Measurements from ENCODE around the gene AMOTL1.

Gene AMOTL1

DNA sequence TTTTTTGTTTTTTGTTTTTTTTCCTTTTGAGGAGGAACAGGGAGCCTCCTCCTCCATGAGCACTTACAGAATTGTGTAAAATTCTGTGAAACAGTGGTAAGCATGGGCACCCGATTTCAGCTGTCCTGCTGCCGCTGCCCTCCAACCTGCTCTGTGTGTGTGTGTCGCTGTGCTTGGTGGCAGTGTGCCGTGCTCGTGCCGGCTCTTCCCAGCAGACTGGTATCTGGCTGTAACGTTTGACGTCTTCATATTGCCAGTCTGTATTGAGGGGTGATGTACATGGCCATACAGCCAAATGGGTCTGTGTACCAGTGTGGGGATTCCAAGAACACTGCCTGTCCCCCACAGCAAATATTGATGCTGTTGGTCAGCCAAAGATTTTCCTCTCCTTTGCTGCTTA is 108.1 kb downstream of the AMOTL1 start:
- DNase-seq = no peak
- H3K23ac ChIP-seq (ENCODE audit: low read length in 2 of 2) = no peak overlapping the region

DNA sequence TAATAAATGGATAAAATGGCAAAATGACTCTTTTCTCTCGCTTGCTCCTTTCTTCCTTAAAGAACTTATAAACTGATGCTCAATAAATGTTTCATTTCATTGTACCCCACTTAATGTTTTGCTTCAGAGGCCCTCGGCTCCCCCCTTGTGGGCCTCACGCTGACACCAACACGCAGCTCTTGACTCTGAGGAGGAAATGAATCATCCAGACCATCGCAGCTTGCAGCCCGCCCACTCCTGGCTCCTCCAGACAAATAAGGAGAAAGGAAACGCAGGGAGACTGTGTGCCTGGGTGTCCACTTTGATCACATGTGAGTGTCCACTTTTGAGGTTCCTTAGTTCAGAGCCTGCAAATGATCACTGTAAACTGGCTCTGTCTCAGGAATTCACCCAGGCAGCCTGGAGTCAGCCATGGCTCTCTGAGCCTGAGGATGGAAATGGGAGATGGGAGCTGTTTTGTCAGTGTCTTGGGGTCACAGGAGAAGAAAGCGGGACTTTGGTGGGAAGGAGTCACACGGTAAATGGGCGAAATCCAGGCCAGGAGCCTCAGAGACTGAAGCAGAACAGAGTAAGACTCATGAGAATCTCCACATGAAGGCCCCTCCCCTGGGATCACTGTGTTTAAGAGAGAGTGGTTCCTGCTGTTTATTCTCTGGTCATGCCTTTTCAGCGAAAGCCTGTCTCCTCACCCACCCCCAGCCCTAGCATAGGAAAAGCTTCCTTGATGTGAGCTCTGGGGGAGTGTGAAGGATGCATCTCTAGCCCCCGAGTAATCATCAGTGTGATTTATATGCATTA is 108.7 kb downstream of the AMOTL1 start:
- H2AFZ ChIP-seq (ENCODE audit: low read depth, low read length) = no peak overlapping the region
- H3K4ac ChIP-seq (ENCODE audit: low read depth in 1 of 2, low read length in 2 of 2) = peak overlapping the region; percentile 27 to 77
- H2BK120ac ChIP-seq (ENCODE audit: low read depth, low read length) = peak overlapping the region; percentile 83
- H3K4me3 ChIP-seq (ENCODE audit: insufficient read depth in 1 of 2, low read depth in 1 of 2, low read length in 2 of 2) = no peak overlapping the region
- peak overlapping the region; percentile 95 for H3K27ac ChIP-seq (ENCODE audit: low read length, poor library complexity, severe bottlenecking)
- peak overlapping the region; percentile 55 to 81 for H2BK12ac ChIP-seq (ENCODE audit: low read length in 2 of 2)
- peak overlapping the region; percentile 76 for H2AK5ac ChIP-seq (ENCODE audit: low read length, severe bottlenecking)
- no peak overlapping the region for H3K4me2 ChIP-seq (ENCODE audit: low read length, poor library complexity, severe bottlenecking)
- WGBS = 8% methylated on average over 7 of the region's 12 CpGs
- no peaks in the 10 kb centered on the region for H3K9me3 ChIP-seq (ENCODE audit: control insufficient read depth, low read length)
- H2BK15ac ChIP-seq (ENCODE audit: low read depth, poor library complexity, severe bottlenecking) = no peak overlapping the region
- DNase-seq = peak; percentile 99
- peak overlapping the region; percentile 85 for H2BK5ac ChIP-seq (ENCODE audit: low read depth, low read length, poor library complexity, severe bottlenecking)
- H4K91ac ChIP-seq (ENCODE audit: low read length) = peak overlapping the region; percentile 40
- H3K14ac ChIP-seq (ENCODE audit: low read length in 2 of 2) = no peak overlapping the region
- peak overlapping the region; percentile 30 for H4K8ac ChIP-seq (ENCODE audit: low read length)
- H3K23ac ChIP-seq (ENCODE audit: low read length in 2 of 2) = no peak overlapping the region
- H3K79me1 ChIP-seq (replicated peaks; ENCODE audit: low read length, poor library complexity, severe bottlenecking) = peaks cover 40% of the 10 kb centered on the region
- no peaks in the 10 kb centered on the region for H3K27me3 ChIP-seq (ENCODE audit: control insufficient read depth in 1 of 2, insufficient read depth in 1 of 2, low read length in 2 of 2)
- peaks cover 50 to 93% of the 10 kb centered on the region in 2 experiments for H3K36me3 ChIP-seq (ENCODE audit: control insufficient read depth in 1 of 2, insufficient read depth in 2 of 2, low read depth in 1 of 2, low read length in 2 of 2)
- peak overlapping the region; percentile 80 for H3K9ac ChIP-seq (ENCODE audit: low read length)
- H3K4me1 ChIP-seq (ENCODE audit: control insufficient read depth, insufficient read depth, low read depth, low read length) = peaks cover 13% of the 10 kb centered on the region
- peak overlapping the region; percentile 88 to 92 for H3K18ac ChIP-seq (ENCODE audit: low read depth in 1 of 2, low read length in 2 of 2)

More for the DNA sequence above, 108.1 kb downstream of the AMOTL1 start:
- H3K9ac ChIP-seq (ENCODE audit: low read length) = peak overlapping the region; percentile 80
- peak overlapping the region in 1 of 2 experiments; percentile 31 for H3K14ac ChIP-seq (ENCODE audit: low read length in 2 of 2)
- H2BK5ac ChIP-seq (ENCODE audit: low read depth, low read length, poor library complexity, severe bottlenecking) = peak overlapping the region; percentile 21
- no peaks in the 10 kb centered on the region for H3K9me3 ChIP-seq (ENCODE audit: control insufficient read depth, low read length)
- H3K4ac ChIP-seq (ENCODE audit: low read depth in 1 of 2, low read length in 2 of 2) = peak overlapping the region; percentile 95 to 97
- no peak overlapping the region for H3K4me2 ChIP-seq (ENCODE audit: low read length, poor library complexity, severe bottlenecking)
- peaks cover 38% of the 10 kb centered on the region for H3K79me1 ChIP-seq (replicated peaks; ENCODE audit: low read length, poor library complexity, severe bottlenecking)
- H4K91ac ChIP-seq (ENCODE audit: low read length) = peak overlapping the region; percentile 99
- peak overlapping the region; percentile 89 to 98 for H3K18ac ChIP-seq (ENCODE audit: low read depth in 1 of 2, low read length in 2 of 2)
- peak overlapping the region; percentile 90 to 99 for H2BK12ac ChIP-seq (ENCODE audit: low read length in 2 of 2)
- H3K27ac ChIP-seq (ENCODE audit: low read length, poor library complexity, severe bottlenecking) = peak overlapping the region; percentile 84
- peak overlapping the region; percentile 13 for H2AK5ac ChIP-seq (ENCODE audit: low read length, severe bottlenecking)
- peak overlapping the region; percentile 96 for H2BK15ac ChIP-seq (ENCODE audit: low read depth, poor library complexity, severe bottlenecking)
- peaks cover 51 to 93% of the 10 kb centered on the region in 2 experiments for H3K36me3 ChIP-seq (ENCODE audit: control insufficient read depth in 1 of 2, insufficient read depth in 2 of 2, low read depth in 1 of 2, low read length in 2 of 2)
- peak overlapping the region; percentile 93 for H4K8ac ChIP-seq (ENCODE audit: low read length)
- no peak overlapping the region for H2AFZ ChIP-seq (ENCODE audit: low read depth, low read length)
- peaks cover 13% of the 10 kb centered on the region for H3K4me1 ChIP-seq (ENCODE audit: control insufficient read depth, insufficient read depth, low read depth, low read length)
- H3K4me3 ChIP-seq (ENCODE audit: insufficient read depth in 1 of 2, low read depth in 1 of 2, low read length in 2 of 2) = peak overlapping the region in 1 of 2 experiments; percentile 44
- 73% methylated on average over 8 of the region's 8 CpGs for WGBS
- no peaks in the 10 kb centered on the region for H3K27me3 ChIP-seq (ENCODE audit: control insufficient read depth in 1 of 2, insufficient read depth in 1 of 2, low read length in 2 of 2)
- H2BK120ac ChIP-seq (ENCODE audit: low read depth, low read length) = peak overlapping the region; percentile 83

DNA sequence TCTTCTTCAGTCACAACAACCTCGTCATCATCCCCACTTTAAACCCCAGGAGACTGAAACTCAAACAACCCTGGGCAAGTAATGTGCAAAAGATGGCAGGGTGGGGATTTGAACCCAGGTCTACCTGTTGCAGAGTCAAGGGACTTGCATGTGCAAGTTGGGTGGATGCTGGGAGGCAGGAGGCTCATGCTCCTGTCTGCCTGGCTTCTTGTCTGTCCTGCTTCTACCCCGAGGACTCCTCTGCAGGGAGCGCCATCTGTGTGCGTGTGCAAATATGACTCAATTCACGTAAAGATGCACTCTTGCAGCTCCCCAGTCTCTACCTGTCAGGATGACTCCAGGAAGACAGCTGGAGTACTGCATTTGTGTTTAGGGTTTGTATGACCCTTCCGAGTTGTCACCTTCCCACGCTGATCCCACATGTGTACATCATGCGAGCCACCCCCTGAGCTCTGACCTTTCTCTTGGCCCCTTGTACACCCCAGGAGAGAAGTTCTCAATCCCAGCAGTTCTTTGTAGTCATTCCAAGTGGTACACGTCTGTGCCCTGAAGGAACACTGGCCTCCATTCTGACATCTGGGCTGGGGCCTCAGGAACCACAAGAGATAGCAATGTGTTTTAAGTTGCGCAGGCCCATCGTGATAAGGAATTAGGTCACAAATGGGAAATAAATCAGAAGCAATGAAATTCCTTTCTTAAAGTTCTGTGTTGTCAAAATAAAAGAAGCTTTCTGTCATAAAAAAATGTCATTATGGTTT is 109.5 kb downstream of the AMOTL1 start:
- H3K4me1 ChIP-seq (ENCODE audit: control insufficient read depth, insufficient read depth, low read depth, low read length) = peaks cover 13% of the 10 kb centered on the region
- H2BK15ac ChIP-seq (ENCODE audit: low read depth, poor library complexity, severe bottlenecking) = peak overlapping the region; percentile 78
- peak overlapping the region; percentile 87 for H4K91ac ChIP-seq (ENCODE audit: low read length)
- H3K18ac ChIP-seq (ENCODE audit: low read depth in 1 of 2, low read length in 2 of 2) = peak overlapping the region; percentile 88 to 92
- H3K27ac ChIP-seq (ENCODE audit: low read length, poor library complexity, severe bottlenecking) = peak overlapping the region; percentile 95
- WGBS = 73% methylated on average over 10 of the region's 11 CpGs
- DNase-seq = peak; percentile 39
- peaks cover 35% of the 10 kb centered on the region for H3K79me1 ChIP-seq (replicated peaks; ENCODE audit: low read length, poor library complexity, severe bottlenecking)
- peak overlapping the region; percentile 29 to 75 for H3K4ac ChIP-seq (ENCODE audit: low read depth in 1 of 2, low read length in 2 of 2)
- no peak overlapping the region for H2AFZ ChIP-seq (ENCODE audit: low read depth, low read length)
- no peak overlapping the region for H2BK5ac ChIP-seq (ENCODE audit: low read depth, low read length, poor library complexity, severe bottlenecking)
- peak overlapping the region in 1 of 2 experiments; percentile 45 for H3K14ac ChIP-seq (ENCODE audit: low read length in 2 of 2)
- no peak overlapping the region for H3K4me2 ChIP-seq (ENCODE audit: low read length, poor library complexity, severe bottlenecking)
- H3K4me3 ChIP-seq (ENCODE audit: insufficient read depth in 1 of 2, low read depth in 1 of 2, low read length in 2 of 2) = no peak overlapping the region
- H3K36me3 ChIP-seq (ENCODE audit: control insufficient read depth in 1 of 2, insufficient read depth in 2 of 2, low read depth in 1 of 2, low read length in 2 of 2) = peaks cover 45 to 93% of the 10 kb centered on the region in 2 experiments
- no peaks in the 10 kb centered on the region for H3K27me3 ChIP-seq (ENCODE audit: control insufficient read depth in 1 of 2, insufficient read depth in 1 of 2, low read length in 2 of 2)
- H4K8ac ChIP-seq (ENCODE audit: low read length) = peak overlapping the region; percentile 30
- H2BK120ac ChIP-seq (ENCODE audit: low read depth, low read length) = peak overlapping the region; percentile 2
- peak overlapping the region; percentile 70 for H2AK5ac ChIP-seq (ENCODE audit: low read length, severe bottlenecking)
- no peaks in the 10 kb centered on the region for H3K9me3 ChIP-seq (ENCODE audit: control insufficient read depth, low read length)
- peak overlapping the region in 1 of 2 experiments; percentile 40 for H3K23ac ChIP-seq (ENCODE audit: low read length in 2 of 2)
- peak overlapping the region; percentile 81 to 95 for H2BK12ac ChIP-seq (ENCODE audit: low read length in 2 of 2)
- peak overlapping the region; percentile 80 for H3K9ac ChIP-seq (ENCODE audit: low read length)

DNA sequence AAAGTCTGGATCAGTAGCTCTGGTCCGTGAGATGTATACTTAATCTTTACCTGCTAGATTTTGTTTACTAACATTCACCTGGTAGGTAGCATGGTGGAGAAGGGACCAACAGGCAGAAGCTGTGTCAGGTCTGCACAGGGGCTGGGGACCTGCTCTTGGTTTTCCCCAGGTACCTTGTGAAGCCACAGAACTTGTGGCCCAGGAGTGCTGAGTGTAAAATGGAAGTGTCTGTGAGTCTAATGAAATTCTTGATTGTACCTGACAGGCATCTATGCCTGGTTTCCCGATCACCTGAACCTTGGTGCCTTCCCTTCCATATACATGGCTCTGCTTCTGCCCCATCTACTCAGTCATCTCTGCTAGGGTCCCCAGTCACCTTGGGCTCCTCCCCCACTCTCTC is 110.8 kb downstream of the AMOTL1 start:
- no peak for DNase-seq
- no peak overlapping the region for H3K27ac ChIP-seq (ENCODE audit: low read length, poor library complexity, severe bottlenecking)

More for the DNA sequence above, 110.8 kb downstream of the AMOTL1 start:
- Histone ChIP-seq H3K4me3 (ENCODE audit: insufficient read depth in 1 of 2, low read depth in 1 of 2, low read length in 2 of 2) (no peak overlapping the region), H3K4ac (ENCODE audit: low read depth in 1 of 2, low read length in 2 of 2) (no peak overlapping the region), H3K23ac (ENCODE audit: low read length in 2 of 2) (no peak overlapping the region), H3K18ac (ENCODE audit: low read depth in 1 of 2, low read length in 2 of 2) (no peak overlapping the region), H3K36me3 (ENCODE audit: control insufficient read depth in 1 of 2, insufficient read depth in 2 of 2, low read depth in 1 of 2, low read length in 2 of 2) (peaks cover 40 to 91% of the 10 kb centered on the region in 2 experiments), H3K9me3 (ENCODE audit: control insufficient read depth, low read length) (no peaks in the 10 kb centered on the region), H2AFZ (ENCODE audit: low read depth, low read length) (no peak overlapping the region), H3K79me1 (replicated peaks; ENCODE audit: low read length, poor library complexity, severe bottlenecking) (peaks cover 29% of the 10 kb centered on the region), H2AK5ac (ENCODE audit: low read length, severe bottlenecking) (peak overlapping the region; percentile 2), H2BK5ac (ENCODE audit: low read depth, low read length, poor library complexity, severe bottlenecking) (no peak overlapping the region), H4K91ac (ENCODE audit: low read length) (no peak overlapping the region), H3K4me1 (ENCODE audit: control insufficient read depth, insufficient read depth, low read depth, low read length) (peaks cover 15% of the 10 kb centered on the region), H2BK12ac (ENCODE audit: low read length in 2 of 2) (peak overlapping the region in 1 of 2 experiments; percentile 49), H3K14ac (ENCODE audit: low read length in 2 of 2) (no peak overlapping the region), H2BK120ac (ENCODE audit: low read depth, low read length) (no peak overlapping the region), H3K4me2 (ENCODE audit: low read length, poor library complexity, severe bottlenecking) (no peak overlapping the region), H3K27me3 (ENCODE audit: control insufficient read depth in 1 of 2, insufficient read depth in 1 of 2, low read length in 2 of 2) (no peaks in the 10 kb centered on the region), H3K9ac (ENCODE audit: low read length) (no peak overlapping the region), H4K8ac (ENCODE audit: low read length) (no peak overlapping the region), H2BK15ac (ENCODE audit: low read depth, poor library complexity, severe bottlenecking) (no peak overlapping the region)
- 98% methylated on average over 2 of the region's 2 CpGs for WGBS
